Measurements from ENCODE around the gene FHIP1A. TPM values are rescaled to one million over a fixed set of nuclear protein-coding genes. Genes with fewer than 3 reads are reported as not detected.

The FHIP1A gene
- total and polyA plus RNA-seq, 9 of the 15 experiments (the other 6 are each of a cell fraction or from before 2014, with no cell fraction given) = 0.01 to 0.95 (median 0.04) TPM; not detected in 4

GRCh38 chr4:151362404-151363164, 46.4 kb upstream of the FHIP1A start (continued):
- TF ChIP-seq, protein P1, sequence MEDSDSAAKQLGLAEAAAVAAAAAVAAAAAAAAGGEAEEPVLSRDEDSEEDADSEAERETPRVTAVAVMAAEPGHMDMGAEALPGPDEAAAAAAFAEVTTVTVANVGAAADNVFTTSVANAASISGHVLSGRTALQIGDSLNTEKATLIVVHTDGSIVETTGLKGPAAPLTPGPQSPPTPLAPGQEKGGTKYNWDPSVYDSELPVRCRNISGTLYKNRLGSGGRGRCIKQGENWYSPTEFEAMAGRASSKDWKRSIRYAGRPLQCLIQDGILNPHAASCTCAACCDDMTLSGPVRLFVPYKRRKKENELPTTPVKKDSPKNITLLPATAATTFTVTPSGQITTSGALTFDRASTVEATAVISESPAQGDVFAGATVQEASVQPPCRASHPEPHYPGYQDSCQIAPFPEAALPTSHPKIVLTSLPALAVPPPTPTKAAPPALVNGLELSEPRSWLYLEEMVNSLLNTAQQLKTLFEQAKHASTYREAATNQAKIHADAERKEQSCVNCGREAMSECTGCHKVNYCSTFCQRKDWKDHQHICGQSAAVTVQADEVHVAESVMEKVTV (CRISPR knock-in tag; IDR thresholded peaks at IDR 0.05) = peak; percentile 59
- TF ChIP-seq STAG1 (CRISPR knock-in tag; IDR thresholded peaks at IDR 0.05; ENCODE audit: borderline replicate concordance) = peak; percentile 83
- peak; percentile 60; the same call in 1 of the 2 replicates for TF ChIP-seq RB1 (IDR thresholded peaks at IDR 0.05; ENCODE audit: low read depth)
- TF ChIP-seq RCOR1 (IDR thresholded peaks at IDR 0.05; ENCODE audit: borderline replicate concordance in 1 of 2, low read depth in 2 of 2, low read length in 2 of 2) = peak in 1 of 2 experiments; percentile 60; a peak in 2 of 4 replicates
- TF ChIP-seq YY1 (IDR thresholded peaks at IDR 0.05; ENCODE audit: borderline replicate concordance in 1 of 3, control insufficient read depth in 1 of 3, extremely low read depth in 1 of 3, insufficient read depth in 3 of 3, insufficient read length in 1 of 3, insufficient replicate concordance in 2 of 3, low read depth in 1 of 3, low read length in 2 of 3) = peak in 2 of 3 experiments; percentile 35 to 53

DNA sequence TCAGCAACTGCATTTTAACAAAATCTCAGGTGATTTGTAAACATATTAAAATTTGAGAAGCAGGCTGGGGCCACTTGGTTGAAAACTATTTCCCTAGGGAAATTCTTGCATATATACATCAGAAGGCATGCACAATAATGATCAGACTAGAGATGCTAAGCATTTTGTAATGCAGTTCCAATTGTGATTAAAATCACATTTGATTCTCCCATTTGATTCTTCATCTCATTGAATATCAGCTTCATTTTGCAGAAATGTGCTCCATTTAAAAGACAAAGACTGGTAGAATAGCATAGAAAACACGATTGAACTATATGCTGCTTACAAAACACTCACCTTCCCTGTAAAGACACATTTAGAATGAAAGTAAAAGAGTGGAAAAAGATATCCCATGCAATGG, 32.4 kb upstream of the FHIP1A start:
- no peak overlapping the region for H3K4me3 ChIP-seq
- DNase-seq (ENCODE audit: extremely low read depth in 1 of 4, low spot score in 3 of 4) = no peak
- CTCF ChIA-PET (ENCODE audit: low intra/inter-chr PET ratio) = no interaction called here
- no peaks in the 10 kb centered on the region for H3K4me1 ChIP-seq (replicated peaks in 1 of 2; ENCODE audit: control insufficient read depth in 2 of 2, insufficient read depth in 2 of 2, low read length in 2 of 2)
- ATAC-seq = no peak
- H3K79me2 ChIP-seq (ENCODE audit: control insufficient read depth, insufficient read depth, low read length) = no peaks in the 10 kb centered on the region
- no peak overlapping the region for H3K27ac ChIP-seq (ENCODE audit: extremely low read depth, low read depth, low read length)
- H3K36me3 ChIP-seq (ENCODE audit: control insufficient read depth, insufficient read depth, low read length) = no peaks in the 10 kb centered on the region
- H3K4me2 ChIP-seq (ENCODE audit: insufficient read depth, low read length) = no peak overlapping the region
- H4K20me1 ChIP-seq (replicated peaks; ENCODE audit: control insufficient read depth, insufficient read depth, low read length) = no peaks in the 10 kb centered on the region
- no peak for FAIRE-seq
- H3K27me3 ChIP-seq (ENCODE audit: control insufficient read depth in 2 of 2, insufficient read depth in 2 of 2, low read length in 2 of 2) = no peaks in the 10 kb centered on the region
- in situ Hi-C loops (cut with MboI) (no loop called here), intact Hi-C loops (cut with micrococcal nuclease) (no loop called here)
- WGBS (ENCODE audit: insufficient coverage, low coverage, missing lambda C conversion rate) = 0% methylated on average over 1 of the region's 1 CpG
- no peak overlapping the region for H3K9ac ChIP-seq (ENCODE audit: insufficient read depth in 1 of 2, low read depth in 2 of 2, low read length in 2 of 2)
- POLR2A ChIA-PET = no interaction called here
- no peaks in the 10 kb centered on the region for H3K9me3 ChIP-seq (replicated peaks; ENCODE audit: control insufficient read depth, insufficient read depth, low read depth, low read length)
- H3K9me1 ChIP-seq (ENCODE audit: control insufficient read depth, insufficient read depth, low read length) = no peaks in the 10 kb centered on the region
- no TSS peak for BruUV-seq (replicated peaks)
- H2AFZ ChIP-seq (ENCODE audit: low read depth, low read length) = no peak overlapping the region
- TF ChIP-seq NFIX (CRISPR knock-in tag; IDR thresholded peaks at IDR 0.05; ENCODE audit: low read depth) = no peak
- no peak for TF ChIP-seq NCOA6 (IDR thresholded peaks at IDR 0.05)
- no peak for TF ChIP-seq PREB (CRISPR knock-in tag; IDR thresholded peaks at IDR 0.05)
- TF ChIP-seq ZKSCAN3 (CRISPR knock-in tag; IDR thresholded peaks at IDR 0.05) = no peak
- TF ChIP-seq, protein P2, sequence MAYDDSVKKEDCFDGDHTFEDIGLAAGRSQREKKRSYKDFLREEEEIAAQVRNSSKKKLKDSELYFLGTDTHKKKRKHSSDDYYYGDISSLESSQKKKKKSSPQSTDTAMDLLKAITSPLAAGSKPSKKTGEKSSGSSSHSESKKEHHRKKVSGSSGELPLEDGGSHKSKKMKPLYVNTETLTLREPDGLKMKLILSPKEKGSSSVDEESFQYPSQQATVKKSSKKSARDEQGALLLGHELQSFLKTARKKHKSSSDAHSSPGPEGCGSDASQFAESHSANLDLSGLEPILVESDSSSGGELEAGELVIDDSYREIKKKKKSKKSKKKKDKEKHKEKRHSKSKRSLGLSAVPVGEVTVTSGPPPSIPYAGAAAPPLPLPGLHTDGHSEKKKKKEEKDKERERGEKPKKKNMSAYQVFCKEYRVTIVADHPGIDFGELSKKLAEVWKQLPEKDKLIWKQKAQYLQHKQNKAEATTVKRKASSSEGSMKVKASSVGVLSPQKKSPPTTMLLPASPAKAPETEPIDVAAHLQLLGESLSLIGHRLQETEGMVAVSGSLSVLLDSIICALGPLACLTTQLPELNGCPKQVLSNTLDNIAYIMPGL (CRISPR knock-in tag; IDR thresholded peaks at IDR 0.05) = no peak
- no peak for TF ChIP-seq ETS2 (tag; IDR thresholded peaks at IDR 0.05; ENCODE audit: borderline replicate concordance, poor library complexity, severe bottlenecking)
- no peak for TF ChIP-seq E2F3 (CRISPR knock-in tag; IDR thresholded peaks at IDR 0.05)
- no peak for TF ChIP-seq RAD21 (CRISPR knock-in tag; conservative IDR thresholded peaks at IDR 0.05 in 1 of 2, IDR thresholded peaks at IDR 0.05 in 1 of 2)
- no peak for TF ChIP-seq GTF2E2 (tag; IDR thresholded peaks at IDR 0.05)
